ENCODE results near the gene TTLL3. TPM values are rescaled to one million over a fixed set of nuclear protein-coding genes. Genes with fewer than 3 reads are reported as not detected.

TTLL3 gene
- total and polyA plus RNA-seq, 2 of the 8 experiments (the other 6 are each of a cell fraction or from before 2014, with no cell fraction given), result 5.9 to 8.9 TPM

- ChIA-PET CTCF (ENCODE audit: partially characterized antibody) (interaction anchor here (0.8 to 4.9 kb wide), 7 partner anchors 13 to 129 kb away, joined by 3 to 30 read pairs (median 4); partner anchors contain the start of gene ARPC4), POLR2A (ENCODE audit: partially characterized antibody) (interaction anchor here (0.6 to 7.8 kb wide), 4 partner anchors 11 to 73 kb away, joined by 3 to 71 read pairs (median 4); partner anchors contain the start of genes ARPC4 and TADA3)
- no peaks in the 10 kb centered on the region for H3K9me3 ChIP-seq (ENCODE audit: insufficient read depth in 2 of 2, low read depth in 1 of 2, low read length in 1 of 2)
- H3K27ac ChIP-seq (ENCODE audit: low read depth, low read length), result no peak overlapping the region
- FAIRE-seq (no peak), DNase-seq (ENCODE audit: low read depth in 1 of 2, low spot score in 2 of 2) (no peak)
- H3K4me3 ChIP-seq (ENCODE audit: extremely low read depth in 1 of 4, insufficient read depth in 2 of 4, low read depth in 3 of 4, low read length in 4 of 4), result no peak overlapping the region
- H3K27me3 ChIP-seq (replicated peaks in 1 of 4; ENCODE audit: control insufficient read depth in 3 of 4, extremely low read depth in 1 of 4, insufficient read depth in 3 of 4, low read length in 3 of 4), result peaks cover 0 to 7% (median 5%) of the 10 kb centered on the region in 4 experiments; a peak in 5 of 7 replicates
- H3K23me2 ChIP-seq (ENCODE audit: low read depth, low read length), result peaks cover 2% of the 10 kb centered on the region; the same call in 1 of the 2 replicates
- H3K23ac ChIP-seq (ENCODE audit: insufficient read length), result no peak overlapping the region
- H3K36me3 ChIP-seq (ENCODE audit: control insufficient read depth in 2 of 4, insufficient read depth in 4 of 4, low read length in 3 of 4), result peaks cover 28 to 51% (median 40%) of the 10 kb centered on the region in 4 experiments
- H2BK120ac ChIP-seq (replicated peaks; ENCODE audit: low read depth, low read length), result no peak overlapping the region
- no peak overlapping the region for H3K14ac ChIP-seq (ENCODE audit: insufficient read length)
- no peak overlapping the region for H2AK5ac ChIP-seq (ENCODE audit: low read depth, low read length)
- H4K91ac ChIP-seq (replicated peaks; ENCODE audit: insufficient read length, low read length), result no peak overlapping the region
- no peaks in the 10 kb centered on the region for H3K79me2 ChIP-seq (ENCODE audit: control insufficient read depth in 1 of 2, insufficient read depth in 2 of 2, low read length in 2 of 2)
- H2AFZ ChIP-seq (ENCODE audit: low read length), result no peak overlapping the region
- H2BK5ac ChIP-seq (ENCODE audit: low read depth, low read length), result no peak overlapping the region
- H3K9ac ChIP-seq (replicated peaks in 1 of 4; ENCODE audit: extremely low read depth in 1 of 4, low read depth in 3 of 4, low read length in 3 of 4), result no peak overlapping the region; a peak in 1 of 7 replicates
- no peaks in the 10 kb centered on the region; the same call in 1 of the 2 replicates for H3K79me1 ChIP-seq (ENCODE audit: low read depth, low read length)
- 91% methylated on average over 12 of the region's 12 CpGs; no CpG with 5 or more reads in 1 of the 2 experiments for WGBS, 2 experiments (ENCODE audit: extremely low coverage in 1 of 2, insufficient coverage in 1 of 2, insufficient read length in 1 of 2, insufficient replicate concordance in 2 of 2, low coverage in 1 of 2, low lambda C conversion rate in 2 of 2, missing lambda C conversion rate in 1 of 2)
- no peak overlapping the region for H4K5ac ChIP-seq (ENCODE audit: insufficient read length, low read depth, low read length)
- H3K4me1 ChIP-seq (replicated peaks in 1 of 4; ENCODE audit: control insufficient read depth in 3 of 4, insufficient read depth in 4 of 4, low read length in 3 of 4), result peaks cover 0 to 9% (median 2%) of the 10 kb centered on the region in 4 experiments; a peak in 3 of 7 replicates
- no peak overlapping the region for H2BK12ac ChIP-seq (ENCODE audit: low read depth, low read length)
- peaks cover 3 to 15% of the 10 kb centered on the region in 2 experiments for H4K20me1 ChIP-seq (replicated peaks in 1 of 2; ENCODE audit: control insufficient read depth in 1 of 2, insufficient read depth in 2 of 2, low read length in 2 of 2)
- no peak overlapping the region for H3K56ac ChIP-seq (replicated peaks; ENCODE audit: insufficient read length, low read depth, low read length)
- no peak overlapping the region for H3K18ac ChIP-seq (ENCODE audit: extremely low read depth, low read length)
- H3K4ac ChIP-seq (replicated peaks; ENCODE audit: insufficient read length, low read depth, low read length), result no peak overlapping the region
- no peak overlapping the region for H4K8ac ChIP-seq (ENCODE audit: extremely low read depth, insufficient read depth, low read length)
- no peak overlapping the region for H2BK15ac ChIP-seq (ENCODE audit: low read length)
- no peak overlapping the region for H2BK20ac ChIP-seq (ENCODE audit: low read length)
- H3K4me2 ChIP-seq (ENCODE audit: insufficient read depth in 1 of 2, low read depth in 2 of 2, low read length in 2 of 2), result no peak overlapping the region
- TF ChIP-seq NANOG (IDR thresholded peaks at IDR 0.05; ENCODE audit: insufficient read depth, low read depth, low read length, poor library complexity, severe bottlenecking) (no peak), POLR2A (IDR thresholded peaks at IDR 0.05; ENCODE audit: control extremely low read depth in 1 of 2, low read depth in 2 of 2, low read length in 2 of 2) (no peak), TCF12 (IDR thresholded peaks at IDR 0.05; ENCODE audit: low read depth, low read length) (no peak), TEAD4 (IDR thresholded peaks at IDR 0.05; ENCODE audit: low read depth, low read length) (no peak), SP1 (IDR thresholded peaks at IDR 0.05; ENCODE audit: low read depth, low read length) (no peak), POU5F1 (IDR thresholded peaks at IDR 0.05; ENCODE audit: low read depth, low read length) (no peak), BCL11A (IDR thresholded peaks at IDR 0.05; ENCODE audit: low read depth in 2 of 2, low read length in 2 of 2) (no peak), CREB1 (IDR thresholded peaks at IDR 0.05) (no peak), JUN (IDR thresholded peaks at IDR 0.05; ENCODE audit: low read depth, low read length) (no peak), TBP (IDR thresholded peaks at IDR 0.05; ENCODE audit: low read depth, low read length) (no peak), SIRT6 (IDR thresholded peaks at IDR 0.05; ENCODE audit: low read length) (no peak), SP2 (IDR thresholded peaks at IDR 0.05; ENCODE audit: low read length) (no peak)
Observed at GRCh38 chr3:9806137-9806536, 3.9 kb upstream of the TTLL3 start.

Measured in H1 (cell line).